ENCODE data around the gene SUV39H1. TPM values are rescaled to one million over a fixed set of nuclear protein-coding genes. Genes with fewer than 3 reads are reported as not detected.

The SUV39H1 gene
- total and polyA plus RNA-seq, 2 of the 13 experiments (the other 11 are each of a cell fraction or from before 2014, with no cell fraction given), result 5.2 to 10.1 TPM

- TF ChIP-seq CBX5 (CRISPR knock-in tag; IDR thresholded peaks at IDR 0.05; ENCODE audit: borderline replicate concordance) (no peak), ZNF280D (CRISPR knock-in tag; IDR thresholded peaks at IDR 0.05) (no peak), ZNF704 (CRISPR knock-in tag; IDR thresholded peaks at IDR 0.05; ENCODE audit: borderline replicate concordance) (no peak), NR2F6 (IDR thresholded peaks at IDR 0.05) (peak; percentile 64; the same call in 1 of the 2 replicates), NR2F6 (CRISPR knock-in tag; IDR thresholded peaks at IDR 0.05) (0 out of 2 replicates have a peak, but pooled peaks have one; percentile 13), ZFP41 (CRISPR knock-in tag; IDR thresholded peaks at IDR 0.05; ENCODE audit: borderline replicate concordance) (no peak), HOXD1 (CRISPR knock-in tag; IDR thresholded peaks at IDR 0.05) (no peak), TAF15 (IDR thresholded peaks at IDR 0.05; ENCODE audit: low read depth, low read length, poor library complexity, severe bottlenecking) (no peak), ZNF18 (CRISPR knock-in tag; IDR thresholded peaks at IDR 0.05; ENCODE audit: insufficient replicate concordance) (no peak), ZNF547 (CRISPR knock-in tag; IDR thresholded peaks at IDR 0.05) (no peak), GLI4 (CRISPR knock-in tag; IDR thresholded peaks at IDR 0.05; ENCODE audit: borderline replicate concordance) (no peak), MXI1 (IDR thresholded peaks at IDR 0.05; ENCODE audit: borderline replicate concordance, low read depth, low read length) (no peak), ZBTB42 (CRISPR knock-in tag; IDR thresholded peaks at IDR 0.05) (no peak), BRF2 (CRISPR knock-in tag; IDR thresholded peaks at IDR 0.05) (no peak), FOSL1 (CRISPR knock-in tag; IDR thresholded peaks at IDR 0.05; ENCODE audit: borderline replicate concordance) (no peak)
Measured at GRCh38 chrX:48711162-48711928, 14.8 kb downstream of the SUV39H1 start (continued).
